DLD1 (cell line): ENCODE measurements around the gene FLNB.

Source experiments
- in situ Hi-C: cut with HindIII; loops from 2 replicates; pipeline ENCODE4 v1.10.0; 2017; ENCODE audit warnings: low sequenced_read_pairs

Gene FLNB

GRCh38 chr3:58154626-58155449 lies 146.6 kb downstream of the FLNB start:
- in situ Hi-C loops: loop anchor here (10.0 to 25.0 kb wide), 2 partner anchors 143 to 210 kb away; partner anchors contain the start of gene FLNB

- in situ Hi-C loops: loop anchor here (10.0 to 25.0 kb wide), 2 partner anchors 144 to 211 kb away; partner anchors contain the start of gene FLNB
Observed at GRCh38 chr3:58155838-58156237, 147.6 kb downstream of the FLNB start.

- in situ Hi-C loops: loop anchor here (10.0 to 25.0 kb wide), 2 partner anchors 145 to 213 kb away; partner anchors contain the start of gene FLNB
Observed at GRCh38 chr3:58157700-58158099, 149.5 kb downstream of the FLNB start.

DNA sequence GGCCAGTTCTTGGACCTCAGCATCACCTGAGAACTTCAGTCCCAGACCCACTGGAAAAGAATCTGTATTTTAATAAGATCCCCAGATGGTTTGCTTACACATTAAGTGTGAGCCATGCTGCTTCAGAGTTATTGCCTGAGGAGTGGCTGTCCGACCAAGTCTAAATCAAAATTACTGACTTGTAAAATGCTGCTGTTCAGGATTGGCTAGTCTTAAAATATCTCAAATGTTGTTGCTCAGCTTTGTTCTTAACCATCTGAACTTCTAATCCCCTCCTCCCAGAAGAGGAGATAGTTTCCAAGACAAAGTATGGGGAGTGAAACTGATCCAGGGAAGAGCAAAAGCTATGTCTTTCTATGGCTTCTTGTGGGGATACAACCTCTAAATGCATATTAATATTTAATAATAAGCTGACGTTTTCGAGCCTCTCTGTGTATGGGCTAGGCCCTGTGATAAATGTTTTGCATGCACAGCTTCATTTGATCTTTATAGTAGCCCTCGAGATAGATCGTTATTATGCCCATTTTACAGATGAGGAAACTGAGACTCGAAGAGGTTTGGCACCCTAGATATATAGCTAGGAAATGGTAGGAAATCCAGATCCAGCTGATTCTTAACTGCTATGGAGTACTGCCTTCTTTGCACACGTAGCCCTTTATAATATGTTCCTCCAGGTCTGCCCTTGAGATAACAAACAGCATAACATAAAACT lies 150.4 kb downstream of the FLNB start:
- in situ Hi-C loops: loop anchor here (10.0 to 25.0 kb wide), 2 partner anchors 146 to 214 kb away; partner anchors contain the start of gene FLNB

DNA sequence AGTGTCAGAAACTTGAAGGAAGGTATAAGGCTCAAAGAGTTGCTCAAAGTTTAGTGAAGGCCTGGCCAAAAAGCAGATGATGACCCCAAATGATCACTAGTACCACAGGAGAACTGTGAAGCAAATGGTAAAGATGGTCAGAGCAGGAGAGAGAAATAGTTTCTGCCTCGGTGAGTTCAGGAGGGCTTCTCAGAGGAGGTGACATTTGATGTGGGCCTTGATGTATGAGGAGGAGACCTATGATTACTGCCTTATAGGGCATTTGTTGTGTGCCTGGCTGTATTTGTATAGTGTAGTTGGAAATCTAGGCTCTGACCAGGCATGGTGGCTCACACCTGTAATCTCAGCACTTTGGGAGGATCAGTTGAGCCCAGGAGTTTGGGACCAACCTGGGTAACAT lies 152.2 kb downstream of the FLNB start:
- in situ Hi-C loops: loop anchor here (25.0 kb wide), 1 partner anchor 148 kb away; the partner anchor contains the start of gene FLNB

DNA sequence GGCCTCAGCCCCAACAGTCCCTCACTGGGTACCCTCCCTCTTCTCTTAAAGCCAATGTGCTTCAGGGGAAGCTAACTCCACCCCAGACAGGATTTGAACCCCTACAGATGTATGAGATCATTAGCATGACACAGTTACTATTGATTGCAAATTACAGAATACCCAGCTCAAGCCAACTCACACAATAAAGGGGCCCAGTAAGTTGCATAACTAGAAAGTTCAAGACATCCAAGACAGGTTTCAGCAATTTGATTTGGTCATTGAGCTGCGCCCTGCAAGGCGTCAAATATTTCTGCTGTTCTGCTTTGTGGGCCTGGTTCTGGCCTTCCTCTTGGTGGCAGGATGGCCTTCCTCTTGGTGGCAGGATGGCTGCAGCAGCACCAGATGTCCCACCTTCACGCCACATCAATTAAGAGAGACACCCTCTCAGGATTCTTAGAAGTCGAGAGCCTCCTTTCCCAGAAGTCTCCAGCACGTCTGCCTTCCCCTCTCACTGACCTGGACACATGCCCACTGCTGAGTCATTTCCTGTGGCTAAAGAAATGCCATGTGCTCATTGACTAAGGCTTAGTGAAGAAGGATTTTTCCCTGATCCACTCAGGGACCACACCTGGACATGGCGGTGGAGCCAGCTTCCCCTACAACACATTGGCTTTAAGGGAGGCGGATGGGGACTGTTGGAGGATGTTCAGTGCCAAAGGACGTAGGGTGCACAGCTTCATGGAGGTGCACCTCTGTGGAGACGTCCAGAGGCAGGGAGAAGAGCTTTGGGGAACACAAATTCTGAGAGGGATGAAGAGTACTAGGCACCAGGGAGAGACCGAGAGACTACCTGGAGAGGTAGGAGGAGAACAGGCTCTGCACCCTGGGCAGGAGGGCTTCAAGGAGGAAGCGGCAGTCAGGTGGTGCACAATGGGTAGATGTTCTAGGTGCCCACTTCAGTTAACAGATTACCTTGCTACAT lies 153.5 kb downstream of the FLNB start:
- in situ Hi-C loops: loop anchor here (25.0 kb wide), 1 partner anchor 149 kb away; the partner anchor contains the start of gene FLNB

GRCh38 chr3:58163234-58163633 lies 155.0 kb downstream of the FLNB start:
- in situ Hi-C loops: loop anchor here (25.0 kb wide), 1 partner anchor 151 kb away; the partner anchor contains the start of gene FLNB

DNA sequence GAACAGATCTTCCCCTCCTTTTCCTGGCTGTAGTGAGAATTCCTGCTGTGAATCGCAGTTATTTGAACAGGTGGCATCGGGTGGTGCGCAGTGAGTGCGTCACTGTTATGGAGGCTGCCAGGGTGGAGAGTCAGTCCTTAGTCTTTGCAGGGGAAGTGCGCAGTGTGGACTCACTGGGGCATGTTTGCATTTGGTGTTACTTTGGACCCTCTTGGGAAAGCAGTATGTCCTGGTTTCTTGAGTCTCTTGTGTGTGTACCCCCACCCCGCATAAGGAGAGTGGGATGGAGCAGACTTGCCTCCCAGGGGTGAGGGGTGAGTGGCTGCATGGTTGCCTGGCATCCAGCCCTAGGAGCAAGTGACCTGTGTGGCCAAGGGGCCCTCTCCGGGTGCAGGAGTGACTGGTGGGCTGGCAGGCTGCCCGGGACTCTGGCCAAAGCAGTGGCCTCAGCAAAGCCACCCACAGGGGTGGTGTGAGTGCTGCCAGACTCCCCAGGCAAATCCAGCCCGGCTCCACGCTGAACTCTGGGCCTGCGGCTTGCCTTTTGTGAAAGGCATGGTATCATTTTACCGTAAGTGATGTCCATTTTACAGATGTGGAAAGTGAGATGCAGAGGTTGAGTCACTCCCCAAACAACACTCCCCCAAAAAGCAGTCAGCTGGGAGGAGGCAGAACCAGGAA lies 156.1 kb downstream of the FLNB start:
- in situ Hi-C loops: loop anchor here (25.0 kb wide), 1 partner anchor 152 kb away; the partner anchor contains the start of gene FLNB

DNA sequence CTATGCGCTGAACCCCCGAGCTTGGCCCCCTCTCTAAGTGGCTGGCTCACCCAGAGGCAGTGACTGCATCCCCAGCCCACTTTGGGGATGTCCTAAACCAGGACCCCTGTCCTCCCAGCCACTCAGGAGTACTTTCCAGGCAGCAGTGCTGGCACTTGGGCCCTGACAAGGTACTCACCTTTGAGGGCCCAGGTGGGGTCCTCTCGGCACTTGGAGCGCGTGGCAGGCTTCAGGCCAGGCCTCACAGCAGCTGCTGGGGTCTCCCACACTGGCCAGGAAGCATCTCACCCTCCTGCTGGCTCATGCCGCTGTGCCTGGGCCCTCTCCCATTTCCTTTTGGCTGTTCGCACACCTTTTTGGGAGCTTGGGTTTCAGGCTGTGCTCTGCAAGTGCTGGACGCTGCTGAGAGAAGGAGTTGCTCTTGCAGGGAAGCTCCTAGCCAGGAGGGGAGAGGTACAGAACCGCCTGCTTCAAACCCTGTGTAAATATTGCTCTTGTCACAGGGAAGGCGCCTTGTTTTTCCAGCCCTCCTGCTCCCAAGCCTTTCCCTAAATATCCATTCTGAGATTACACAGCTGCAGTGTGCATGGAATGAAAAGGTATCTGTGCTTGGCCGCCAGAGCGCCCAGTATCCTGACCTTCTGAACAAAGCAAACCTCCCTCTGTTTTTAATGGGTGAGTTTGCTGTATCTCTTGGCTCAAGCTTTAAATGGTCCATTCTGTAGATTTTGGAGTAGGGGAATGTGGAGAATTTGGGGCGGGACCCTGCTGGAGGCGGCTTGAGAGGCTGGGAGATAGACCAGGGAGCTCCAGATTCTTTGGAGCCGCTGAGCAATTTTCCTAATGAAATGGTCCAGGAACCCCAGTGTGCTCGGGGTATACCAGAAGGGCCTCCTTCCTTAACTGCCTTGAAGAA lies 156.9 kb downstream of the FLNB start:
- in situ Hi-C loops: loop anchor here (25.0 kb wide), 1 partner anchor 153 kb away; the partner anchor contains the start of gene FLNB

- in situ Hi-C loops: loop anchor here (25.0 kb wide), 1 partner anchor 155 kb away; the partner anchor contains the start of gene FLNB
Observed at GRCh38 chr3:58167431-58168351, 159.5 kb downstream of the FLNB start.

- in situ Hi-C loops: loop anchor here (25.0 kb wide), 1 partner anchor 156 kb away; the partner anchor contains the start of gene FLNB
Observed at GRCh38 chr3:58168498-58168897, 160.3 kb downstream of the FLNB start.

DNA sequence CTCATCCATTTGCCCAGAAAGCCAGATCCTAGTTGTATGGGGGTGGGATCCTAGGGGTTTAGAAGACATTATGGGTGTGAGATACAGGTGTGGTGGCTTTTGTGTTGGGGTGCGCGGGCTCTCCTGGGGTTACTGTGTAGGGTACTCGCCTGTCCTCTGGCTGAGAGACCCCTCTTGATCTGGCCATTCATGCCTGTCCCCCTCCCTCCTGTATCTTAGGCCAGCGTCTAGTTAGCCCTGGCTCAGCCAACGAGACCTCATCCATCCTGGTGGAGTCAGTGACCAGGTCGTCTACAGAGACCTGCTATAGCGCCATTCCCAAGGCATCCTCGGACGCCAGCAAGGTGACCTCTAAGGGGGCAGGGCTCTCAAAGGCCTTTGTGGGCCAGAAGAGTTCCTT lies 161.1 kb downstream of the FLNB start:
- in situ Hi-C loops: loop anchor here (25.0 kb wide), 1 partner anchor 157 kb away; the partner anchor contains the start of gene FLNB

DNA sequence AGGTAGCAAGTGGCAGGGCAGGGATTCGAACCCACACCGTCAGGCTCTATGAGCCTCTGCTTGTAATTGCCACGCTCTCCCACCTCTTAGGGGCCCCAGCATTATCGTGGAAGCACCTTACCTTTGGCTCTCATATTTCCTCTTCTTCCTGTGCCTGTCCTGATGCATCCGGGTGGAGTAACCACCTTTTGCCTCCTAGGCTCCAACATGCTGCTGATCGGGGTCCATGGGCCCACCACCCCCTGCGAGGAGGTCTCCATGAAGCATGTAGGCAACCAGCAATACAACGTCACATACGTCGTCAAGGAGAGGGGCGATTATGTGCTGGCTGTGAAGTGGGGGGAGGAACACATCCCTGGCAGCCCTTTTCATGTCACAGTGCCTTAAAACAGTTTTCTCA lies 162.2 kb downstream of the FLNB start:
- in situ Hi-C loops: loop anchor here (25.0 kb wide), 1 partner anchor 158 kb away; the partner anchor contains the start of gene FLNB

GRCh38 chr3:58171126-58171525 lies 162.9 kb downstream of the FLNB start:
- in situ Hi-C loops: loop anchor here (25.0 kb wide), 1 partner anchor 159 kb away; the partner anchor contains the start of gene FLNB

DNA sequence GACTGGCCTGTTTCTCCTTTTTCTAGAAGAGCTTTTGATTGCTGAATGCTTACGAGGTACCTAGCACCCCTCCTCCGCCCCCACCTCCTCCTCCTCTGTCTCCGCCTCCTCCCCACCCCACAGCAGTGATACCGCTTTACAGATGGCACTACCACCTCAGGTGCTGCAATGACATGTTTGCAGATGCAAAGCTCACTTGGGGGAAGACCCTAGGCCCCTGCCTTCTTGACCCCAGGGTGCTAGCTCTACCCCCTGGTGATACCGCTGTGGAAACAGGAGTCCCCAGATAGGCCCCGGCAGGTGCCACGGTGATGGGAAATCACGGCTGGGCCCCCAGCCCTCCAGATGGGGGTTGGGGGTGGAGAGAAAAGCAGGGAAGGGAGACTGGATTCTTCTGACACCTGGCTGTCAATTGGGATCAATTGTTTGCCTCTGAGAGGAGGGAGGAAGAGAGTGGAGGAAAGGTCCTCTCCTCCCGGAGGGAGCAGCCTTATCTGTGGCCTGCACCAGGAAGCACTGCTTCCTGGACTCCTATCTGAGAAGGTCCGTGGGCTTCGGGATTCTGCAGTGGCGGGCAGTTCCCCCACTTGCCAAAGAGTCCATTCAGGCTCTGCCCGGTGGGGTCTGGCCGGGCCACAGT lies 164.9 kb downstream of the FLNB start:
- in situ Hi-C loops: loop anchor here (25.0 kb wide), 1 partner anchor 161 kb away; the partner anchor contains the start of gene FLNB

GRCh38 chr3:58173669-58174398 lies 165.6 kb downstream of the FLNB start:
- in situ Hi-C loops: loop anchor here (25.0 kb wide), 1 partner anchor 162 kb away; the partner anchor contains the start of gene FLNB
